Brain microvascular endothelial cell (primary cell): ENCODE measurements around the gene DCAF11.

Experiments used
- DNase-seq: peaks from one replicate; pipeline ENCODE4 v3.0.0-alpha.2; 2020
- H3K27ac ChIP-seq: fragments of 250-450 bp; sonication (Bioruptor Pico); 2 replicates; pipeline ENCODE4 v1.5.1; 2020; ENCODE audit warnings: mild to moderate bottlenecking, moderate library complexity
- H3K27me3 ChIP-seq: fragments of 250-450 bp; sonication (Bioruptor Pico); replicated peaks from 2 replicates; pipeline ENCODE4 v1.5.1; 2020; ENCODE audit warnings: mild to moderate bottlenecking
- H3K36me3 ChIP-seq: fragments of 250-450 bp; sonication (Bioruptor Pico); replicated peaks from 2 replicates; pipeline ENCODE4 v1.5.1; 2020; ENCODE audit warnings: mild to moderate bottlenecking
- H3K4me3 ChIP-seq: 2 replicates; pipeline ENCODE4 v1.5.1; 2011; ENCODE audit warnings: low read depth, mild to moderate bottlenecking, control low read depth, low read length, moderate library complexity
- in situ Hi-C: cut with HindIII; loops from 2 replicates; pipeline ENCODE4 v1.10.0; 2017; ENCODE audit warnings: low sequenced_read_pairs, low pct_ligation_motif_present
- TF ChIP-seq, protein P1 (sequence below): IDR thresholded peaks from 2 replicates; pipeline ENCODE4 v1.5.1; 2011; ENCODE audit warnings: low read depth, mild to moderate bottlenecking, moderate library complexity, low read length, control low read depth, inconsistent platforms; ENCODE audit errors: missing control alignments

DCAF11 gene

DNA sequence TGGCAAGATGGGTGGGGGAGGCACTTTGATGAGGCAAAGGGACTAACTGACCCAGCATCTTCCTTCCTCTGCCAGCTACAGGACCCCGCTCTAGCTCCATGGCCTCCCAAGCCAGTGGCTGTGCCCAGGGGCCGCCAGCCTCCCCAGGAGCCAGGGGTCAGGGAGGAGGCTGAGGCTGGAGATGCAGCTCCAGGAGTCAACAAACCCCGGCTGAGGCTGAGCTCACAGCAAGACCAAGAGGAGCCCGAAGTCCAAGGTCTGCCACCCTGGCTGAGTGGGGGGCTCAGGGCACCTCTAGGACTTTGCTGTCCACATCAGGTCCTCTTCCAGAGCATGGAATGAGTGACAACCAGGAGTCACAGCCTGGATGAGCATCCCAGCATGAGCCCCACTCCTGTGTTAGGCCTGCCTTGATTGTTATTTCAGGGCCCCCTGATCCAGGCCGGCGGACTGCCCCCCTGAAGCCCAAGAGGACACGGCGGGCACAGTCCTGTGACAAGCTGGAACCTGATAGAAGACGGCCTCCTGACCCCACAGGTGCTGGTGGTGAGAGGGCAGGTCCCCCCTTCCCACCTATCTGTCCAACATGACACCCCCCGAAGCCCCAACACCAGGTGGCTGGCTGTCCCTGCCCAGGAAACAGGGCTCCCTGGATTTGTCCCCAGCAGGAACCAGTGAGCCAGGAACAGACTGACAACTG, 45.7 kb upstream of the DCAF11 start:
- Histone ChIP-seq H3K27ac (no peak overlapping the region), H3K4me3 (no peak overlapping the region), H3K36me3 (no peaks in the 10 kb centered on the region), H3K27me3 (peaks cover 6% of the 10 kb centered on the region)
- in situ Hi-C loops: no loop called here
- no peak for DNase-seq
- TF ChIP-seq, protein P1, sequence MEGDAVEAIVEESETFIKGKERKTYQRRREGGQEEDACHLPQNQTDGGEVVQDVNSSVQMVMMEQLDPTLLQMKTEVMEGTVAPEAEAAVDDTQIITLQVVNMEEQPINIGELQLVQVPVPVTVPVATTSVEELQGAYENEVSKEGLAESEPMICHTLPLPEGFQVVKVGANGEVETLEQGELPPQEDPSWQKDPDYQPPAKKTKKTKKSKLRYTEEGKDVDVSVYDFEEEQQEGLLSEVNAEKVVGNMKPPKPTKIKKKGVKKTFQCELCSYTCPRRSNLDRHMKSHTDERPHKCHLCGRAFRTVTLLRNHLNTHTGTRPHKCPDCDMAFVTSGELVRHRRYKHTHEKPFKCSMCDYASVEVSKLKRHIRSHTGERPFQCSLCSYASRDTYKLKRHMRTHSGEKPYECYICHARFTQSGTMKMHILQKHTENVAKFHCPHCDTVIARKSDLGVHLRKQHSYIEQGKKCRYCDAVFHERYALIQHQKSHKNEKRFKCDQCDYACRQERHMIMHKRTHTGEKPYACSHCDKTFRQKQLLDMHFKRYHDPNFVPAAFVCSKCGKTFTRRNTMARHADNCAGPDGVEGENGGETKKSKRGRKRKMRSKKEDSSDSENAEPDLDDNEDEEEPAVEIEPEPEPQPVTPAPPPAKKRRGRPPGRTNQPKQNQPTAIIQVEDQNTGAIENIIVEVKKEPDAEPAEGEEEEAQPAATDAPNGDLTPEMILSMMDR: no peak

DNA sequence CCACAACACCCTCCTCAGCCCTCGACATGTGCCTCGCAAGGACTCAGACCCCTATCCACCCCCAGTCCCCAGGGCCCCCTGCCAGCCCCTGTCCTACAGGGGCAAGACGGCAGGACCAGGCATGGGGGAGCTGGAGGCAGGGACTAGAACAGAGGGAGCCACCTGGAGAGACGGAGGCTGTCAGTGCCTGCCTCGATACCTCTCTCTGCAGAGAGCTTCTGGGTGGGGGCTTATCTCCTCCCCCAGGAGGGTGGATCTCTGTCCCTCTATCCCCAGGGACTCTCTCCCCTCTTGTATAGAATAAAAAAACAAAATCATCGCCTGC, 45.2 kb upstream of the DCAF11 start:
- no peak overlapping the region for H3K27ac ChIP-seq
- H3K4me3 ChIP-seq: no peak overlapping the region
- peaks cover 6% of the 10 kb centered on the region for H3K27me3 ChIP-seq
- no peak for DNase-seq
- in situ Hi-C loops: no loop called here
- H3K36me3 ChIP-seq: no peaks in the 10 kb centered on the region
- TF ChIP-seq, protein P1: no peak

DNA sequence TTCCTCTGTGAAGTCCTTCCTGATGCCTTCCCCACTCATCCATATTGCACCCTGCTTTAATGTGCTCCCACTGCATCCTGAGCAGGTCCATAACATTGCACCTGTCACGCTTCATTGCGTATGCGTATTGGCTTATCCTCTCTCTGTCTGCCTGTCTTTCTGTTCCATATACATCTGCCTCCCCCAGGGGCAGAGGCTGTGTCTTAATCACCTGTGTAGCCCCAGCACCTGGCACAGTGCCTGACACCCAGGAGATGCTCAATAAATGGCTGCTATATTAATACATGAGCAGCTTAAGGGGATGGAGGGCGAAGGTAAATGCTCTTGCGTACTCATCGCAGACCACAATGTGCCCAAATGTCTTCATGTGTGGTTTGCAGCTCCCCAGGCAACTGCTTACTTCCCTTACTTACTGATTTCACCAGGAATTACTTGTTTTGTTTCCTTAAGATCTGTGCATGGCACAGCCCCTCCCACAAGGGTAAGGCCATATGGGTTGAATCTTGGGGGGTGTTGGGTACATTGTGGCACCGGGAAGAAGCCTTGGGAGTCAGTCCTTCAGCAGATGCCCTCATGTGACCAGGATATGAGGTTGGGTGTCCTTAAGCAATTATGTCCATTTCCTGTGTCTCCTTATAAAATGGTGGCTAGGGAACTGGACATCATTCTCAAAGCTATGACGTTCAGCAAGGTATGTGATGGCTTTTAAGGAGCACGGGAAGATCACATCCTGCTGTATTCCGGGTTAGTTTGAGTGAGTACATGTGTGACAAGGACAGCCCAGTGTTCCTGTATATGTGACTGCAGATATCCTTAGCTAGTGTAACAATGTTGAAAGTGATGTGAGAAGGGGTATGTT, 44.1 kb upstream of the DCAF11 start:
- Histone ChIP-seq H3K4me3 (no peak overlapping the region), H3K27me3 (peaks cover 6% of the 10 kb centered on the region), H3K36me3 (no peaks in the 10 kb centered on the region), H3K27ac (no peak overlapping the region)
- in situ Hi-C loops: no loop called here
- no peak for DNase-seq
- TF ChIP-seq, protein P1: no peak

DNA sequence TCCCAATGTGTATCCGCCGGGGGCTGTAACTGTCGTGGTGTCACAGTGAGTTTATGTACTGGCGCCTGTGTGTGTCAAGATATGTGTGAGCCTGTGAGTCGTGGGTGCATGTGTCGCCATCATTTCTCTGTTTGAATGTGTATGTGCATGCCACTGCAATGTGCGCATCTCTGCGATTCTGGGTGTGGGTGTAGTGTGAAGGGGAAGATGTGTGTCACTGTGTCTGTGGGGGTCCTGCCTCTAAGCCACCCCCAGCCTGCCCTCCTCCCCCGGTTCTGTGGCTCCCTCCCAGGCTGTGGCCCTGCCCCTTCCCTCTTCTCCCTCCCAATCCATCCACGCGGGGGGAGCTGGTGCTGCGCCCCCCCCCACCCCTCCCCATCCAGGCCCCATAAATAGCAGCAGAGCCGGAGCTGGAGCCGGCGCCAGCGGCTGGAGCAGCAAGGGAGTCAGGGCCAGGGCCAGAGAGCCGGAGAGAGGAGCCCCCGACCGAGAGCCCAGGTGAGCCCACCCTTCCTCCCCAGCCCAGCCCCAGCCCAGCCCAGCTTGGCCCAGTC, 43.4 kb upstream of the DCAF11 start, which contains the start of gene CPNE6:
CPNE6 (plus strand) TSS at position 419 of the 554 bp plus-strand sequence. CDS start 1,375 bp downstream, outside the sequence.
- DNase-seq: no peak
- in situ Hi-C loops: no loop called here
- TF ChIP-seq, protein P1: no peak
- Histone ChIP-seq H3K4me3 (no peak within 1 kb of the TSS), H3K27me3 (peaks cover 6% of the 10 kb centered on the region), H3K27ac (no peak within 1 kb of the TSS), H3K36me3 (no peaks in the 10 kb centered on the region)

DNA sequence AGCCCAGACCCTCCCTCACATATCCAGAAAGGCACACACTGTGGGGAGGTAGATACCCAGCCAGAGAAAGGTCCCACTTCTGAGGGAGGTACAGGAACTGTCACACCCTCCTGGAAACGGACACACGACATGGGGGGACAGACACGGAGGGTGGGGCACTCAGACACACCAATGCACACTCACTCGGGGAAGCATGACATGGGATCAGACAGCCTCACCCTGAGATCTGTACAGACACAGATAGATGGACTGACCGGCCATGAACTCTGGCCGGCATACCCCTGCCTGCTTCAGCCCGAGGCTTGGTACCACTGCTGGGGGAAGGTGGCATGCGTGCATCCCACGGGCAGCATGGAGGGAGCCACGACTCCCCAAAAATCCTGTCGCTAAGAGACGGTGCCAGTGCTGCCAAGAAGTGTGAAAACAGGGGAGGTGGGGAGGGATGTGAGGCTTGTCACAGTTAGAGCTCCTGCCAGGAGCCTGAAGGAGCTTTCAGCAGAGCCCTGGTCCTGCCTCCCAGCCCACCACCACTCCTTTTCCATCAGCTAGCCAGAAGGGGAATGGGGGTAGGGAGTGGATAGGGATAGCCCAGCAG, 42.6 kb upstream of the DCAF11 start:
- no peak for DNase-seq
- TF ChIP-seq, protein P1: no peak
- Histone ChIP-seq H3K36me3 (no peaks in the 10 kb centered on the region), H3K27ac (no peak overlapping the region), H3K27me3 (peaks cover 6% of the 10 kb centered on the region), H3K4me3 (no peak overlapping the region)
- in situ Hi-C loops: no loop called here
